ENCODE measurements around the gene CAPN10.

GRCh38 chr2:240560084-240560479, 26.5 kb upstream of the CAPN10 start, which contains the start of gene DUSP28:
- TF ChIP-seq CREB1 (CRISPR knock-in tag; IDR thresholded peaks at IDR 0.05) (peak; percentile 57; the same call in 1 of the 2 replicates), SP1 (CRISPR knock-in tag; conservative IDR thresholded peaks at IDR 0.05) (peak; percentile 94), USF2 (CRISPR knock-in tag; IDR thresholded peaks at IDR 0.05) (peak; percentile 58), CTCF (IDR thresholded peaks at IDR 0.05) (no peak), FOXP4 (CRISPR knock-in tag; IDR thresholded peaks at IDR 0.05) (peak; percentile 88), E2F1 (CRISPR knock-in tag; IDR thresholded peaks at IDR 0.05) (no peak), JUN (CRISPR knock-in tag; IDR thresholded peaks at IDR 0.05) (no peak), FOXK1 (CRISPR knock-in tag; IDR thresholded peaks at IDR 0.05) (peak; percentile 91), STAT6 (CRISPR knock-in tag; conservative IDR thresholded peaks at IDR 0.05; ENCODE audit: low read depth) (no peak)
